Epithelial cell of esophagus (primary cell): Measurements from ENCODE around the gene SIK2.

Experiments
- DNase-seq: peaks from one replicate; pipeline ENCODE4 v3.0.0; 2010; ENCODE audit warnings: low read depth
- H3K4me3 ChIP-seq: 2 replicates; pipeline ENCODE4 v1.5.1; 2011; ENCODE audit warnings: mild to moderate bottlenecking, low read length, control low read depth
- CTCF ChIP-seq: IDR thresholded peaks from 2 replicates; pipeline ENCODE4 v1.5.1; 2011; ENCODE audit warnings: low read depth, mild to moderate bottlenecking, low read length, control low read depth, inconsistent platforms; ENCODE audit not compliant: insufficient read depth; ENCODE audit errors: missing control alignments

SIK2 gene

GRCh38 chr11:111675891-111676290 lies 73.6 kb downstream of the SIK2 start:
- TF ChIP-seq CTCF = no peak
- no peak overlapping the region for H3K4me3 ChIP-seq
- DNase-seq = no peak

GRCh38 chr11:111676878-111677585 lies 74.8 kb downstream of the SIK2 start:
- DNase-seq = peak; percentile 62
- no peak for TF ChIP-seq CTCF
- no peak overlapping the region for H3K4me3 ChIP-seq

- no peak overlapping the region for H3K4me3 ChIP-seq
- no peak for DNase-seq
- no peak for TF ChIP-seq CTCF
Observed at GRCh38 chr11:111680486-111681175, 78.4 kb downstream of the SIK2 start.

- H3K4me3 ChIP-seq = no peak overlapping the region
- no peak for TF ChIP-seq CTCF
- DNase-seq = no peak
Observed at GRCh38 chr11:111683806-111684205, 81.6 kb downstream of the SIK2 start.

GRCh38 chr11:111684251-111684650 lies 82.0 kb downstream of the SIK2 start:
- no peak for TF ChIP-seq CTCF
- DNase-seq = no peak
- H3K4me3 ChIP-seq = no peak overlapping the region

GRCh38 chr11:111688013-111688412 lies 85.8 kb downstream of the SIK2 start:
- no peak for DNase-seq
- TF ChIP-seq CTCF = no peak
- no peak overlapping the region for H3K4me3 ChIP-seq
